ENCODE results near the gene MUC12. TPM values are rescaled to one million over a fixed set of nuclear protein-coding genes. Genes with fewer than 3 reads are reported as not detected.

Gene MUC12
- total RNA-seq, 1 donor from 2014 or later = 1.6 TPM

GRCh38 chr7:100965723-100966541 is 3.4 kb upstream of the MUC12 start:
- Mint-ChIP-seq H3K9me3 (no peaks in the 10 kb centered on the region), H3K4me1 (ENCODE audit: unreplicated experiment) (peaks cover 7% of the 10 kb centered on the region), H3K4me3 (peak overlapping the region; percentile 86), H3K27me3 (peaks cover 76% of the 10 kb centered on the region), H3K27ac (peak overlapping the region; percentile 61), H3K36me3 (no peaks in the 10 kb centered on the region)
- TF ChIP-seq CTCF (conservative IDR thresholded peaks at IDR 0.05) = peak; percentile 98
- DNase-seq (ENCODE audit: extremely low spot score, unreplicated experiment) = peak; percentile 95

GRCh38 chr7:100966542-100967291 is 2.6 kb upstream of the MUC12 start:
- peak; percentile 50 for TF ChIP-seq CTCF (conservative IDR thresholded peaks at IDR 0.05)
- peaks cover 84% of the 10 kb centered on the region for H3K27me3 Mint-ChIP-seq
- peak overlapping the region; percentile 15 for H3K27ac Mint-ChIP-seq
- H3K4me3 Mint-ChIP-seq = peak overlapping the region; percentile 74
- no peaks in the 10 kb centered on the region for H3K36me3 Mint-ChIP-seq
- peak; percentile 75 for DNase-seq (ENCODE audit: extremely low spot score, unreplicated experiment)
- no peaks in the 10 kb centered on the region for H3K9me3 Mint-ChIP-seq
- H3K4me1 Mint-ChIP-seq (ENCODE audit: unreplicated experiment) = peaks cover 7% of the 10 kb centered on the region

GRCh38 chr7:100967292-100967863 is 2.0 kb upstream of the MUC12 start:
- TF ChIP-seq CTCF (conservative IDR thresholded peaks at IDR 0.05) = no peak
- no peaks in the 10 kb centered on the region for H3K36me3 Mint-ChIP-seq
- no peaks in the 10 kb centered on the region for H3K9me3 Mint-ChIP-seq
- peaks cover 89% of the 10 kb centered on the region for H3K27me3 Mint-ChIP-seq
- peak overlapping the region; percentile 15 for H3K27ac Mint-ChIP-seq
- peak overlapping the region; percentile 62 for H3K4me3 Mint-ChIP-seq
- peaks cover 7% of the 10 kb centered on the region for H3K4me1 Mint-ChIP-seq (ENCODE audit: unreplicated experiment)
- DNase-seq (ENCODE audit: extremely low spot score, unreplicated experiment) = no peak

DNA sequence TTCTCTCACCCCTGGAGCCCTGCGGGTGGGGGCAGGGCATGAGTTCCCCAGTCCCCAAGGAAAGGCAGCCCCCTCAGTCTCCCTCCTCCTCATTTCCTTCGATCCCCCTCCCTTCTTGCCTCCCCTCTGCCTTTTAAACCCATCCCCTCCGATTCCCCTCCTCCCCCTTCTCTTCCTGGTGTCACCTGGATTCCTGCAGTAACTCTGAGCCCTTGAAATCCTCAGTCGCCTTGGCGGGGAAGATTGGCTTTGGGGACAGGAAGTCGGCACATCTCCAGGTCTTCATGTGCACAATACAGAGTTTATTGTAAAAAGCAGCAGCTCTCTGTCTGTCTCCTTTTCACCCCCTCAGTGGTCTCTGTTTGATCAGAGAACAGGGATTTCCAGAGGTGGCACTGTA is 1.3 kb upstream of the MUC12 start:
- H3K27ac Mint-ChIP-seq = no peak overlapping the region
- no peaks in the 10 kb centered on the region for H3K9me3 Mint-ChIP-seq
- peak overlapping the region; percentile 22 for H3K4me3 Mint-ChIP-seq
- no peaks in the 10 kb centered on the region for H3K36me3 Mint-ChIP-seq
- no peak for DNase-seq (ENCODE audit: extremely low spot score, unreplicated experiment)
- peaks cover 7% of the 10 kb centered on the region for H3K4me1 Mint-ChIP-seq (ENCODE audit: unreplicated experiment)
- H3K27me3 Mint-ChIP-seq = peaks cover 88% of the 10 kb centered on the region
- TF ChIP-seq CTCF (conservative IDR thresholded peaks at IDR 0.05) = no peak

- Mint-ChIP-seq H3K4me3 (no peak overlapping the region), H3K4me1 (ENCODE audit: unreplicated experiment) (peaks cover 7% of the 10 kb centered on the region), H3K9me3 (no peaks in the 10 kb centered on the region), H3K27ac (no peak overlapping the region), H3K27me3 (peaks cover 85% of the 10 kb centered on the region), H3K36me3 (no peaks in the 10 kb centered on the region)
- DNase-seq (ENCODE audit: extremely low spot score, unreplicated experiment) = no peak
- no peak for TF ChIP-seq CTCF (conservative IDR thresholded peaks at IDR 0.05)
These were observed 715 bp upstream of the MUC12 start for GRCh38 chr7:100968650-100969049.
